Mesendoderm (in vitro differentiated cells): ENCODE data around the gene S100A6.

Experiments used
- DNase-seq: peaks from one replicate; pipeline ENCODE4 v3.0.0; 2013
- H2AK5ac ChIP-seq: 2 replicates; pipeline ENCODE4 v1.6.1; 2013; ENCODE audit warnings: low read length, inconsistent platforms
- H2BK120ac ChIP-seq: 2 replicates; pipeline ENCODE4 v1.6.1; 2013; ENCODE audit warnings: low read depth, mild to moderate bottlenecking, low read length, moderate library complexity, mixed read lengths
- H2BK15ac ChIP-seq: replicated peaks from 2 replicates; pipeline ENCODE4 v1.6.1; 2013; ENCODE audit warnings: low read depth, mild to moderate bottlenecking, moderate library complexity
- H2BK5ac ChIP-seq: 2 replicates; pipeline ENCODE4 v1.6.1; 2013; ENCODE audit warnings: low read length, inconsistent platforms
- H3K18ac ChIP-seq: 2 replicates; pipeline ENCODE4 v1.6.1; 2013; ENCODE audit warnings: mild to moderate bottlenecking, low read length, mixed read lengths
- H3K23ac ChIP-seq: one replicate; pipeline ENCODE4 v1.6.1; 2013; ENCODE audit warnings: low read length
- H3K27ac ChIP-seq: 2 replicates; pipeline ENCODE4 v1.5.1; 2013; ENCODE audit warnings: low read depth, mild to moderate bottlenecking, inconsistent platforms, low read length, moderate library complexity
- H3K27me3 ChIP-seq: 2 replicates; pipeline ENCODE4 v1.6.1; 2013; ENCODE audit warnings: low read length, control low read depth, mild to moderate bottlenecking, inconsistent platforms; ENCODE audit not compliant: insufficient read depth, poor library complexity
- H3K36me3 ChIP-seq: 2 replicates; pipeline ENCODE4 v1.6.1; 2013; ENCODE audit warnings: low read length, inconsistent platforms; ENCODE audit not compliant: control insufficient read depth, insufficient read depth
- H3K4ac ChIP-seq: one replicate; pipeline ENCODE4 v1.6.1; 2013; ENCODE audit warnings: low read depth, mild to moderate bottlenecking, low read length, moderate library complexity
- H3K4me1 ChIP-seq: 2 replicates; pipeline ENCODE4 v1.6.1; 2013; ENCODE audit warnings: low read depth, low read length, inconsistent platforms; ENCODE audit not compliant: control insufficient read depth
- H3K4me2 ChIP-seq: 2 replicates; pipeline ENCODE4 v1.6.1; 2013; ENCODE audit warnings: low read length
- H3K4me3 ChIP-seq: 2 replicates; pipeline ENCODE4 v1.5.1; 2013; ENCODE audit warnings: mild to moderate bottlenecking, low read length
- H3K56ac ChIP-seq: one replicate; pipeline ENCODE4 v1.6.1; 2013; ENCODE audit warnings: low read length
- H3K79me1 ChIP-seq: 2 replicates; pipeline ENCODE4 v1.6.1; 2013; ENCODE audit warnings: low read length, inconsistent platforms
- H3K79me2 ChIP-seq: 2 replicates; pipeline ENCODE4 v1.6.1; 2013; ENCODE audit warnings: mild to moderate bottlenecking, low read length; ENCODE audit not compliant: control insufficient read depth, insufficient read depth
- H3K9ac ChIP-seq: 2 replicates; pipeline ENCODE4 v1.6.1; 2013; ENCODE audit warnings: low read length, inconsistent platforms
- H4K5ac ChIP-seq: one replicate; pipeline ENCODE4 v1.6.1; 2013; ENCODE audit warnings: low read length
- H4K8ac ChIP-seq: one replicate; pipeline ENCODE4 v1.6.1; 2013; ENCODE audit warnings: low read depth, mild to moderate bottlenecking, control low read depth, low read length, moderate library complexity
- WGBS: extraction: QIAGEN DNeasy Blood & Tissue Kit; methylation state at CpG from one replicate; pipeline ENCODE4 v1.1.7; 2013; ENCODE audit warnings: low lambda C conversion rate, missing lambda C conversion rate; ENCODE audit not compliant: insufficient coverage; ENCODE audit errors: extremely low coverage; 5-methylcytosine and 5-hydroxymethylcytosine counted together

S100A6 gene

DNA sequence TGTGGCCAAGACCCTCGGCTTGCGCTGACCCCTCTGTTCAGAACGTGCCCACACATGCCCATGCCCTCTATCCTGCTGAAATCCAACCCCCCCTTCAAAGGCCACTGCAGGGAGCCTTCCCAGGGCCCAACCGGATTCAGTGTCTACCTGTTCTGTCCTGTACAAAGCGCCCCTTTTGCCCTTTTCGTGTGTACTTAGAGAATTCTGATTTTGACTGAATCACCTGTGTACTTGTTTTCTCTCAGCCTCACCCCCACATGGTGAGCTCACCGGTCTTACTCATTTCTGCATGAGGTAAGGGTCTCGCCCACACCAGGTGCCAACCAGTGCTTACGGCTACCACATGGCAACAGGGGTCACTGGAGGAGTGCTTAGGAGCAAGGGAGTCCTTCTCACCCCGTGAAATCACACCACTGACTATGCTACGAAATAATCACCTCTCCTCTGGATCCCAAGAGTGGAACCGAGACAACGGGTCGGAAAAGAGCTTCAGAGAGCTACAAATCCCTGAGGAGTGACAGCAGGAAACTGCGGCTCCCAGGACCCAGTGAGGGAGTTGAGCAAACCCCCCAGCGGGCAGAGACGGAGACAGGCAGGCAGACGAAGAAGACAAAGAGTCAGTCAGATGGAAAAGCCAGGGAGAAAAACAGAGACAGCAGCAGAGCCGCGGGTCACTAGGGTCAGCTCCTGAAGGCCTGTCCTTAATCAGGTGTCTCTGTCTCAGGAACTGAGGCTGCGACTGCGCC lies 32.0 kb upstream of the S100A6 start:
- H3K18ac ChIP-seq, result peak overlapping the region; percentile 8
- H3K27ac ChIP-seq, result peak overlapping the region; percentile 26
- H2AK5ac ChIP-seq, result peak overlapping the region; percentile 81
- H4K8ac ChIP-seq, result no peak overlapping the region
- peak overlapping the region; percentile 74 for H2BK5ac ChIP-seq
- peak overlapping the region; percentile 38 for H3K4ac ChIP-seq
- no peaks in the 10 kb centered on the region for H3K36me3 ChIP-seq
- no CpG with 5 or more reads among the region's 22 CpGs for WGBS
- H3K79me1 ChIP-seq, result no peaks in the 10 kb centered on the region
- H3K79me2 ChIP-seq, result no peaks in the 10 kb centered on the region
- peaks cover 10% of the 10 kb centered on the region for H3K4me1 ChIP-seq
- peak overlapping the region; percentile 54 for H3K9ac ChIP-seq
- no peak overlapping the region for H2BK15ac ChIP-seq
- no peak overlapping the region for H3K4me3 ChIP-seq
- peak overlapping the region; percentile 85 for H3K56ac ChIP-seq
- H3K27me3 ChIP-seq, result no peaks in the 10 kb centered on the region
- no peak overlapping the region for H4K5ac ChIP-seq
- no peak overlapping the region for H2BK120ac ChIP-seq
- no peak overlapping the region for H3K23ac ChIP-seq
- DNase-seq, result peak; percentile 70
- H3K4me2 ChIP-seq, result no peak overlapping the region

DNA sequence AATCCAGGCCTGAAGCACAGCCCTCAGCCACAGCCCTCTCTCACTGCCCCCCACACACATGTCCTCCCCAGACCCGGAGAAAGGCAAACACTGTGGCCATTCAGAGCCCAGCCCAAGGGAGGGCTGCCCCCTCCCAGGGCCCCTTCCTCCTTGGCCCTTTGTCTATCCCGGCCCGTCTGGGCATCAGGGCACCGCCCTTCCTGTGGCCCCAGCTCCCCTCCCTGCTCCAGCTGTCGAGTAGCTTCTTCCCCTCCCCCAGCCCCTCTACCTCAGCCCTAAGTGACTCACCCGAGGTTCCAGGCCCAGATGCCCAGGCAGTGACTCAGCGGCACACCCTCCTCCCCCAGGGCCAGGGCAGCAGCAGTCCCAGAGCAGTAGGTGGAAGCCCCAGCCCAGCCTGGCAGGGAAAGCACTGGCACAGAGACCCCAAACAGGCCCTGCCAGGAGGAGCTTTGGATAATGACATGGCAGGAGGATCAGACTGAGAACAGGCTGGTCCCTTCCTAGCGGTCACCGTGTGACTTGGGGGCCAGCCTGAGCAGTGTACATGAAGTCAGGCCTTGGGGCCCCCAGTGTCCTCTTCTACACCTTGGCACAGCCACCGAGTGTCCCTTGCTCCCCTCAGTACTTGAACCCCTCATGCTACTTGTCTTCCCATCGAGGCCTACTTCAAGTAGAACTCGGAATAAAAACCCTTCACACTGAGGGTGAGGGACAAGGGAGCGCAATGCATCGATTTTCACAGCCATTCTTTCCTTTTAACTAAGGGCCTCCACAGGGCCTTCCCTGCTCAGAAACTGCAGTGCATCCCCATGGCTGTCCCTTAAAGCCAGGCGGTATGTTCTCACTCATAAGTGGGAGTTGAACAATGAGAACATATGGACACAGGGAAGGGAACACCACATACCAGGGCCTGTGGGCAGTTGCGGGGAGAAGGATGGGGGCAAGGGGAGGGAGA lies 30.9 kb upstream of the S100A6 start:
- H2AK5ac ChIP-seq, result peak overlapping the region; percentile 80
- H4K5ac ChIP-seq, result no peak overlapping the region
- H3K9ac ChIP-seq, result peak overlapping the region; percentile 50
- no peak overlapping the region for H3K4me2 ChIP-seq
- H3K79me1 ChIP-seq, result no peaks in the 10 kb centered on the region
- H3K18ac ChIP-seq, result peak overlapping the region; percentile 15
- DNase-seq, result peak; percentile 99
- peak overlapping the region; percentile 60 for H3K27ac ChIP-seq
- no peak overlapping the region for H2BK15ac ChIP-seq
- H2BK5ac ChIP-seq, result peak overlapping the region; percentile 92
- H3K36me3 ChIP-seq, result no peaks in the 10 kb centered on the region
- no peak overlapping the region for H4K8ac ChIP-seq
- H3K4ac ChIP-seq, result peak overlapping the region; percentile 83
- WGBS, result no CpG with 5 or more reads among the region's 16 CpGs
- no peaks in the 10 kb centered on the region for H3K27me3 ChIP-seq
- no peak overlapping the region for H3K4me3 ChIP-seq
- no peaks in the 10 kb centered on the region for H3K79me2 ChIP-seq
- H3K23ac ChIP-seq, result no peak overlapping the region
- peak overlapping the region; percentile 84 for H3K56ac ChIP-seq
- H2BK120ac ChIP-seq, result no peak overlapping the region
- H3K4me1 ChIP-seq, result peaks cover 10% of the 10 kb centered on the region

DNA sequence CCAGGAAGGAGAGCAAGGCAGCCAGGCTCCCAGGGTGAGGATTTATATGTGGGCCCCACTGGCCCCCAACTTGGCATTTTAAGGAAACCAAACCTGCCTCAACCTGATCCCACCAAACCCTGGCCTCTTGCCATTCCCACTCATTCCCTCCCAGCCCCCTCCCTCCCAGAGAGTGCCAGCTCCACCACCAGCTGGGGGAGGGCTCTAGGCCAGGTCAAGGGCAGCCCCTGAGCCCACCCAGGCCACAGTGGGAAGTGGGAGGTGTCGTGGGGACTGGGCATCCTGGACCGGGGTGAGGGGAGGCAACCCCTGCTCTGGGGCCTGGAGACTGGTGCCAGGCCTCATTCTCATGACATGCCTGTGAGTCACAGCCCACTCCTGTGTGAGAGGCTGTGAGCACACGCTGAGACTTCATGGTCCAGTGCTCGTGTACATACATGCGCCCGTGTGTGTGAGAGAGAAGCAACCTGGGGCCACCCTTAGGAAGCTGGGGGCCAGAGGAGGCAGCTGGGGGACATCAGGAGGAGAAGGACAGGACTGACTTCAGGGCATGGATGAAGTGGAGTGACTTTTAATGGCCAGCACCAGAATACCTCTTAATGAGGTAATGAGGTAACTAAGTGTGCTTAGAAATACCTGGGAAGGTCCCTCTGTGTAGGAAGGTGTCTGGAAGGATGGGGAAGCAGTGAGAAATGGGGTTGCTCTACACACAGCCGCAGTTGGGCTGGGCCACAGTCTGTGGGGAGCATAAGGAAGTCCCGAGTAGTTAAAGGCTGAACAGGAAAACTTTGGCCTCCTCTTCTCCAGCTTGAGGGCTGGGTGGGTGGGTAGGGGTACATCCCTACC lies 30.0 kb upstream of the S100A6 start, which contains the start of gene S100A2:
TSS of gene S100A2 (minus strand) at position 316 of the 846 bp plus-strand sequence. CDS start 1,967 bp downstream, outside the sequence.
- Histone ChIP-seq H2BK120ac (no peak within 1 kb of the TSS), H3K18ac (peak within 1 kb of the TSS; percentile 19), H3K23ac (no peak within 1 kb of the TSS), H4K8ac (no peak within 1 kb of the TSS), H3K9ac (peak within 1 kb of the TSS; percentile 50), H3K56ac (peak within 1 kb of the TSS; percentile 84), H4K5ac (no peak within 1 kb of the TSS), H2AK5ac (peak within 1 kb of the TSS; percentile 90), H3K4ac (peak within 1 kb of the TSS; percentile 83), H3K27me3 (no peaks in the 10 kb centered on the region), H2BK15ac (no peak within 1 kb of the TSS), H3K4me2 (no peak within 1 kb of the TSS), H3K4me1 (peaks cover 10% of the 10 kb centered on the region), H2BK5ac (peak within 1 kb of the TSS; percentile 92), H3K36me3 (no peaks in the 10 kb centered on the region), H3K79me1 (no peaks in the 10 kb centered on the region), H3K27ac (no peak within 1 kb of the TSS), H3K4me3 (no peak within 1 kb of the TSS), H3K79me2 (no peaks in the 10 kb centered on the region)
- DNase-seq, result peak; percentile 51
- no CpG with 5 or more reads among the region's 8 CpGs for WGBS

DNA sequence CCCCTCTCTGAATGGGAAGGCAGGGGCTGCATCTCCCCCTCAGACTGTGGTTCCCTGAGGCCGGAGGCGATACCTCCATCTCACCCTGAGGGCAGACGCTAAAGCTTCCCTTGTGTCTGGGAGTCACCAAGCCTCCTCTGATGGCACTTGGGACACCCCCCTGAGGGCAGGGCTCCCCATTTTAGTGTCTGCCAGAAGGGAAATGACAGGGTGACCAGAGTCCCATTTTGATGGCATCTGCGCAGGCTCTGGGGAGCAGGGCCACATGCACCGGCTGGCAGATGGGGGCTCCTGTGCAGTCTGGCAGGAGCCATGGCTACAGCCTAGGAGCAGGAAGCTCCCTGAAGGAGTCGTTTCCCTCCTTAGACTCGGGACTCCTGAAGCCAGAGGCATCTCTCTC lies 28.2 kb upstream of the S100A6 start:
- no peak overlapping the region for H4K8ac ChIP-seq
- no peak overlapping the region for H2BK120ac ChIP-seq
- no peak overlapping the region for H3K4me2 ChIP-seq
- no peaks in the 10 kb centered on the region for H3K79me1 ChIP-seq
- no peak overlapping the region for H3K4me3 ChIP-seq
- no peak overlapping the region for H2AK5ac ChIP-seq
- H3K56ac ChIP-seq, result peak overlapping the region; percentile 34
- no peaks in the 10 kb centered on the region for H3K27me3 ChIP-seq
- H3K27ac ChIP-seq, result no peak overlapping the region
- H3K4me1 ChIP-seq, result peaks cover 10% of the 10 kb centered on the region
- H4K5ac ChIP-seq, result no peak overlapping the region
- no peak overlapping the region for H2BK15ac ChIP-seq
- no peak overlapping the region for H3K4ac ChIP-seq
- no peaks in the 10 kb centered on the region for H3K36me3 ChIP-seq
- no peak overlapping the region for H3K9ac ChIP-seq
- no peak overlapping the region for H2BK5ac ChIP-seq
- DNase-seq, result no peak
- WGBS, result no CpG with 5 or more reads among the region's 7 CpGs
- no peaks in the 10 kb centered on the region for H3K79me2 ChIP-seq
- H3K18ac ChIP-seq, result no peak overlapping the region
- H3K23ac ChIP-seq, result no peak overlapping the region

DNA sequence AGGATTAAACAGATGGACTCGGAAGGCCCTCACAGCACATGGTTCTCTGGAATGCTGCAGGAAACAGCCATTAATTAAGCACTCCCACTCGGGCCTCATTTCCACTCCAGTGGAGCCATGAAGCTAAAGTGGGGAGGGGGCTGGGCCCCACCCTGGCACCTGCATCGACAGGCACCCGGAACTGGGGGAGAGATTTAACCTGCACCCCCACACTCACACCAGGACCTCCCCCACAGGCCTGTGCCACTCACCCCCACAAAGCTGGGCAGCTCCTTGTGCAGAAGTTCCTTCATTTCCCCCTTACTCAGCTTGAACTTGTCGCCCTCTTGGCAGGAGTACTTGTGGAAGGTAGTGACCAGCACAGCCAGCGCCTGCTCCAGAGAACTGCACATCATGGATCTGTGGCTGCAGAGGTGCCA lies 27.7 kb upstream of the S100A6 start:
- no peaks in the 10 kb centered on the region for H3K36me3 ChIP-seq
- no peaks in the 10 kb centered on the region for H3K79me1 ChIP-seq
- H4K5ac ChIP-seq, result no peak overlapping the region
- no peaks in the 10 kb centered on the region for H3K27me3 ChIP-seq
- H3K4me3 ChIP-seq, result no peak overlapping the region
- H2BK15ac ChIP-seq, result no peak overlapping the region
- DNase-seq, result no peak
- no peak overlapping the region for H2BK120ac ChIP-seq
- H2BK5ac ChIP-seq, result no peak overlapping the region
- WGBS, result no CpG with 5 or more reads among the region's 6 CpGs
- H3K27ac ChIP-seq, result no peak overlapping the region
- no peak overlapping the region for H3K4ac ChIP-seq
- H3K4me2 ChIP-seq, result no peak overlapping the region
- H4K8ac ChIP-seq, result no peak overlapping the region
- no peak overlapping the region for H2AK5ac ChIP-seq
- H3K79me2 ChIP-seq, result no peaks in the 10 kb centered on the region
- H3K18ac ChIP-seq, result no peak overlapping the region
- H3K23ac ChIP-seq, result no peak overlapping the region
- no peak overlapping the region for H3K9ac ChIP-seq
- no peak overlapping the region for H3K56ac ChIP-seq
- H3K4me1 ChIP-seq, result peaks cover 10% of the 10 kb centered on the region
